HuH-7.5 (cell line): Measurements from ENCODE around the gene TENM4.
"Not testable (repeated sequence)": the region's sequence is repeated elsewhere in the genome, so short reads cannot be mapped to it uniquely, and the experiment has no call there.

Experiments used
- DNase-seq: peaks from one replicate; pipeline ENCODE4 v3.0.0; 2011; ENCODE audit warnings: low spot score

TENM4 gene

GRCh38 chr11:78838417-78838816, 602.4 kb downstream of the TENM4 start:
- DNase-seq = no peak

- DNase-seq = no peak
Measured at GRCh38 chr11:78835646-78836045, 605.2 kb downstream of the TENM4 start.

GRCh38 chr11:78834886-78835285, 605.9 kb downstream of the TENM4 start:
- no peak for DNase-seq

- no peak for DNase-seq
Measured at GRCh38 chr11:78833237-78833636, 607.6 kb downstream of the TENM4 start.

- DNase-seq = no peak
Measured at GRCh38 chr11:78832226-78832947, 608.4 kb downstream of the TENM4 start.

- DNase-seq = no peak
Measured at GRCh38 chr11:78831571-78831970, 609.3 kb downstream of the TENM4 start.

GRCh38 chr11:78830277-78830819, 610.5 kb downstream of the TENM4 start:
- no peak for DNase-seq

- DNase-seq = no peak
Measured at GRCh38 chr11:78829146-78829545, 611.7 kb downstream of the TENM4 start.

- no peak for DNase-seq
Measured at GRCh38 chr11:78828676-78829075, 612.2 kb downstream of the TENM4 start.

GRCh38 chr11:78827291-78827690, 613.5 kb downstream of the TENM4 start:
- not testable (repeated sequence) for DNase-seq

GRCh38 chr11:78825591-78826020, 615.2 kb downstream of the TENM4 start:
- DNase-seq = no peak

GRCh38 chr11:78823588-78823987, 617.2 kb downstream of the TENM4 start:
- DNase-seq = no peak

- no peak for DNase-seq
Measured at GRCh38 chr11:78822931-78823423, 617.9 kb downstream of the TENM4 start.

GRCh38 chr11:78821371-78822306, 619.2 kb downstream of the TENM4 start:
- DNase-seq = no peak

GRCh38 chr11:78820741-78821140, 620.1 kb downstream of the TENM4 start:
- DNase-seq = no peak

GRCh38 chr11:78818201-78818600, 622.6 kb downstream of the TENM4 start:
- no peak for DNase-seq

GRCh38 chr11:78815831-78816230, 625.0 kb downstream of the TENM4 start:
- no peak for DNase-seq

GRCh38 chr11:78812513-78813293, 628.1 kb downstream of the TENM4 start:
- DNase-seq = no peak

- no peak for DNase-seq
Measured at GRCh38 chr11:78810559-78811009, 630.2 kb downstream of the TENM4 start.

- DNase-seq = no peak
Measured at GRCh38 chr11:78809931-78810541, 630.8 kb downstream of the TENM4 start.

GRCh38 chr11:78808923-78809322, 631.9 kb downstream of the TENM4 start:
- no peak for DNase-seq
